ENCODE data around the gene SSTR4.

DNA sequence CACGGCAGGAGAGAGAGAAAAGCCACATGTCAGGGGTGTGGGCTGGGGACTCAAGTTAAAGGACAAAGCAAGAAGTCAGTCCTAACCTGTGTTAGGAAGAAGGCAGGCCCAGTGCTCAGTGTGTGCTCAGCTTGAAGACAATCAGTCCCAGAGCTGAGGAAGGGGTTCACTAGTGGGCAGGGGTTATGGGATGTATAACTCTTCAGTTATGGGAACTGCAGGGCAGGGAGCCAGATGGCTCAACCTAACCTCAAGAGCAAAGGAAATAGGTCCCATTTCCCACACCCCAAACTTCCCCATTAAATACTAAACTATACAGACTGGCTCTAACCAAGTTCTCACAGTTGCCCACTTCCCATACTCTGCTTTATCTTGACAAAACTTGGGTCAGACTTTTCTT, 7.4 kb upstream of the SSTR4 start:
- TF ChIP-seq PHF8 (IDR thresholded peaks at IDR 0.05; ENCODE audit: borderline replicate concordance, low read depth) (no peak), POLR2A (IDR thresholded peaks at IDR 0.05; ENCODE audit: low read length) (no peak), EP300 (IDR thresholded peaks at IDR 0.05) (no peak), CEBPB (IDR thresholded peaks at IDR 0.05) (no peak), JUN (IDR thresholded peaks at IDR 0.05) (no peak), ZC3H11A (IDR thresholded peaks at IDR 0.05) (no peak)
- TF ChIP-seq, protein P1, sequence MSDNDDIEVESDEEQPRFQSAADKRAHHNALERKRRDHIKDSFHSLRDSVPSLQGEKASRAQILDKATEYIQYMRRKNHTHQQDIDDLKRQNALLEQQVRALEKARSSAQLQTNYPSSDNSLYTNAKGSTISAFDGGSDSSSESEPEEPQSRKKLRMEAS (IDR thresholded peaks at IDR 0.05), result no peak
- TF ChIP-seq, protein P2, sequence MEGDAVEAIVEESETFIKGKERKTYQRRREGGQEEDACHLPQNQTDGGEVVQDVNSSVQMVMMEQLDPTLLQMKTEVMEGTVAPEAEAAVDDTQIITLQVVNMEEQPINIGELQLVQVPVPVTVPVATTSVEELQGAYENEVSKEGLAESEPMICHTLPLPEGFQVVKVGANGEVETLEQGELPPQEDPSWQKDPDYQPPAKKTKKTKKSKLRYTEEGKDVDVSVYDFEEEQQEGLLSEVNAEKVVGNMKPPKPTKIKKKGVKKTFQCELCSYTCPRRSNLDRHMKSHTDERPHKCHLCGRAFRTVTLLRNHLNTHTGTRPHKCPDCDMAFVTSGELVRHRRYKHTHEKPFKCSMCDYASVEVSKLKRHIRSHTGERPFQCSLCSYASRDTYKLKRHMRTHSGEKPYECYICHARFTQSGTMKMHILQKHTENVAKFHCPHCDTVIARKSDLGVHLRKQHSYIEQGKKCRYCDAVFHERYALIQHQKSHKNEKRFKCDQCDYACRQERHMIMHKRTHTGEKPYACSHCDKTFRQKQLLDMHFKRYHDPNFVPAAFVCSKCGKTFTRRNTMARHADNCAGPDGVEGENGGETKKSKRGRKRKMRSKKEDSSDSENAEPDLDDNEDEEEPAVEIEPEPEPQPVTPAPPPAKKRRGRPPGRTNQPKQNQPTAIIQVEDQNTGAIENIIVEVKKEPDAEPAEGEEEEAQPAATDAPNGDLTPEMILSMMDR (IDR thresholded peaks at IDR 0.05), result no peak
